ENCODE results near the gene H1-8. TPM values are rescaled to one million over a fixed set of nuclear protein-coding genes. Genes with fewer than 3 reads are reported as not detected.

H1-8 gene
- total RNA-seq, 3 donors from 2014 or later, result not detected

DNA sequence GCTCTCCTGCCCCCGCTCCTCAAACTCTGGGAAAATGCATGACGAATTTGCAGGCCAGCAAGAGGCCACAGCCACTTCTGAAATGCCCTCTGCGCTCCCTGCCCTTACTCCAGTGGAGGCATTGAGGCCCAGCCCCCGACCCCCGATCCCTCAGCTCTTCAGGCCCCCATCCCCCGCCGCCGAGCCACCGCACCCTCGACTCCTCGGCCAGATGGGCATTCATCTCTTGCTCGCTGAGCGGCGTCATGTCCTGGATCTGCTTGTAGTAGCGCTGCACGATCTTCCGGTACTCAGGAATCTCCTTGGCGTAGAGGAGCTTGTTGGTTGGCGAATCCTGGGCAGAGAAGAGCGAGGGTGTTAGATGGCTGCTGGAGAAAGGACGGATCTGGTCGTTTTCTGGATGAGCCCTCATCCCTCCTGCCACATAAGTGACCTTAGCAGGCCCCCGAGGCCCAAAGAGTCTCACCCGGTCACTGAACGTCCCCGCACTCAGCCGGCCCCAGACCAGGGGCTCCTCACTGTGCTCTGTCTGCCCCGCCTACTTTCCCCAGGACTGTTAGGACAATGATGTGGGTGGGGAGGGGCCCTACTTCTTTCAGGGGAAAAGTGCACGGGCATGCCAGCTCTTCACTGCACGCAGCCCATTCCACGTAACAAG, 14.0 kb downstream of the H1-8 start:
- intact Hi-C loops (cut with DNase I, micrococcal nuclease), result no loop called here
- H3K4me1 ChIP-seq (ENCODE audit: low read depth), result peaks cover 6% of the 10 kb centered on the region
- TF ChIP-seq, protein P1, sequence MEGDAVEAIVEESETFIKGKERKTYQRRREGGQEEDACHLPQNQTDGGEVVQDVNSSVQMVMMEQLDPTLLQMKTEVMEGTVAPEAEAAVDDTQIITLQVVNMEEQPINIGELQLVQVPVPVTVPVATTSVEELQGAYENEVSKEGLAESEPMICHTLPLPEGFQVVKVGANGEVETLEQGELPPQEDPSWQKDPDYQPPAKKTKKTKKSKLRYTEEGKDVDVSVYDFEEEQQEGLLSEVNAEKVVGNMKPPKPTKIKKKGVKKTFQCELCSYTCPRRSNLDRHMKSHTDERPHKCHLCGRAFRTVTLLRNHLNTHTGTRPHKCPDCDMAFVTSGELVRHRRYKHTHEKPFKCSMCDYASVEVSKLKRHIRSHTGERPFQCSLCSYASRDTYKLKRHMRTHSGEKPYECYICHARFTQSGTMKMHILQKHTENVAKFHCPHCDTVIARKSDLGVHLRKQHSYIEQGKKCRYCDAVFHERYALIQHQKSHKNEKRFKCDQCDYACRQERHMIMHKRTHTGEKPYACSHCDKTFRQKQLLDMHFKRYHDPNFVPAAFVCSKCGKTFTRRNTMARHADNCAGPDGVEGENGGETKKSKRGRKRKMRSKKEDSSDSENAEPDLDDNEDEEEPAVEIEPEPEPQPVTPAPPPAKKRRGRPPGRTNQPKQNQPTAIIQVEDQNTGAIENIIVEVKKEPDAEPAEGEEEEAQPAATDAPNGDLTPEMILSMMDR (IDR thresholded peaks at IDR 0.05), result no peak
- no peak overlapping the region for H3K4me3 ChIP-seq
- no peaks in the 10 kb centered on the region for H3K9me3 ChIP-seq
- DNase-seq (peak in 2 of 3 donors; percentile 15 to 49), ATAC-seq (no peak)
- no peaks in the 10 kb centered on the region for H3K36me3 ChIP-seq (ENCODE audit: low read depth)

- intact Hi-C loops (cut with DNase I, micrococcal nuclease), result no loop called here
- TF ChIP-seq, protein P1 (IDR thresholded peaks at IDR 0.05), result no peak
- ATAC-seq, result no peak
- Histone ChIP-seq H3K9me3 (no peaks in the 10 kb centered on the region), H3K4me3 (no peak overlapping the region), H3K36me3 (ENCODE audit: low read depth) (no peaks in the 10 kb centered on the region), H3K4me1 (ENCODE audit: low read depth) (peaks cover 6% of the 10 kb centered on the region)
- DNase-seq, result peak in 1 of 3 donors; percentile 20
Observed at GRCh38 chr3:129557548-129557894, 14.5 kb downstream of the H1-8 start.

DNA sequence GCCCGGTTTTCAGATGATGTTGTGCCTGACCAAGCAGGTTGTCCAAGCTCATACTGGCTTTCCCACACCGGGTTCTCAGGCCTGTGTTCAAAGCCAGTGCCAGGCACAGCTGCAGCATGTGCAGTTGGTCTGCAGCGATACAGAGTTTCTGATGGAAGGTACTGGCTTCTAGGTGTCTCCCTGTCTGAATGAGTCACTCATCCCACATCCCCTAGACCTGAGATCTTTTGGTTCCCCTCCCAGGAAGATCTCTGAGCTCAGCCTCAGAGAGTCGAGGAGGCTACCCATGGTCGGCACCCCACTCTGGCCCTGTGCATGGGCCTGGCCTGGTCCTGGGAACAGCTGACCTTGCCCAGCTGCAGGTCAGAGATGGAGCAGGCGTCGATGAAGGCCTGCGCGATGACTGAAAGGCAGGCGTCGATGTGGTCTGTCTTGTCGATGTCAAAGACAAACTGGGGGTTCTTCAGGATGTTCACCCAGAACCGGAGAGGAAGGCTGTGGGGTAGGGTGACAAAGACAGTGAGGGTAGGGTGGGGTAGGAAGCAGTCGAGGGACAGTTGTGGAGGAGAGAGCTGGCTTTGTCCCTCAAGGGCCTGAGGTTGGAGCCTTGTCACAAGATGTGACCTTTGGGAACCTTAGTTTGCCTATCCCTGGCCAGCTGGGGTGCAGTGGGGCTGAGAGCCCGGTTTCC, 15.3 kb downstream of the H1-8 start:
- intact Hi-C loops (cut with DNase I, micrococcal nuclease), result no loop called here
- TF ChIP-seq, protein P1 (IDR thresholded peaks at IDR 0.05), result no peak
- H3K36me3 ChIP-seq (ENCODE audit: low read depth), result no peaks in the 10 kb centered on the region
- no peak for ATAC-seq
- H3K9me3 ChIP-seq, result no peaks in the 10 kb centered on the region
- DNase-seq, result peak in 2 of 3 donors; percentile 13 to 43
- H3K4me1 ChIP-seq (ENCODE audit: low read depth), result peaks cover 6% of the 10 kb centered on the region
- H3K4me3 ChIP-seq, result no peak overlapping the region

- H3K4me3 ChIP-seq, result no peak overlapping the region
- H3K36me3 ChIP-seq (ENCODE audit: low read depth), result no peaks in the 10 kb centered on the region
- no peak for ATAC-seq
- intact Hi-C loops (cut with DNase I, micrococcal nuclease), result no loop called here
- TF ChIP-seq, protein P1 (IDR thresholded peaks at IDR 0.05), result no peak
- H3K4me1 ChIP-seq (ENCODE audit: low read depth), result peaks cover 6% of the 10 kb centered on the region
- no peaks in the 10 kb centered on the region for H3K9me3 ChIP-seq
- DNase-seq, result peak in 2 of 3 donors; percentile 25 to 52
Observed at GRCh38 chr3:129558772-129559564, 16.0 kb downstream of the H1-8 start.

DNA sequence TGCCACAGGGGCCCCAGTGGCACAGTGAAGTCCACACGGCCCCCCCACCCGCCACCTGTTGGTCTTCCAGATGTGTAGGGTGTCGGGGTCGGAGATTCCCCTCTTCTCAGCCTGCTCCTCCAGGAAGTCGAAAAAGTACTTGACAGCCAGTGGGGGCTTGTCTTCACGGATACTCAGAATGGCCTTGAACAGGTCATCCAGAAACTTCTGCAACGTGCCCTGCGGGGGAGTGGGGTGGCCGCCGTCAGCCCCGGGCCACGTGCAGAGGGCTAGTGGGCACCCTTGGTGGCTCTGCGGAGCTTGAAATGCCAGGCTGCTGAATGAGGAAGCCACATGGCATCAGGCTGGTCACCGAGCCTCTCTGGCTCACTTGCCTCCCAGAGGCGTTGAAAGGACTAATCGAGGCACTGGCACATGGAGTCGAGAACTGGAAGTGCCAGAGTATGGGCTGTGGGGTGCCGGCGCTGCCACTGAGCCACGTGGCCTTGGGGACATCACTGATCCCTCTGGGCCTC, 16.6 kb downstream of the H1-8 start:
- no peak for ATAC-seq
- no peak overlapping the region for H3K4me3 ChIP-seq
- H3K9me3 ChIP-seq, result no peaks in the 10 kb centered on the region
- intact Hi-C loops (cut with DNase I, micrococcal nuclease), result no loop called here
- no peaks in the 10 kb centered on the region for H3K36me3 ChIP-seq (ENCODE audit: low read depth)
- peaks cover 6% of the 10 kb centered on the region for H3K4me1 ChIP-seq (ENCODE audit: low read depth)
- TF ChIP-seq, protein P1 (IDR thresholded peaks at IDR 0.05), result no peak
- DNase-seq, result peak in 1 of 3 donors; percentile 38
